Body of pancreas (tissue), 4 donors: Measurements from ENCODE around the gene SMC5. TPM values are rescaled to one million over a fixed set of nuclear protein-coding genes. Genes with fewer than 3 reads are reported as not detected.

Experiments used
- ATAC-seq: fragments of 150-250 bp; one replicate; pipeline ENCODE4 v1.9.1; 2016
- DNase-seq, 4 donors: peaks; one replicate each; pipeline ENCODE4 v3.0.0-alpha.2; 2019
- H3K27ac ChIP-seq, 4 donors: fragments of 200-600 bp; sonication (generic); 1 replicate in 3 of 4; 2 replicates in 1 of 4; pipeline versions ENCODE4 v1.5.1 to v1.6.1; 2016 to 2019; ENCODE audit warnings: mild to moderate bottlenecking in 1 of 4, mixed read lengths in 1 of 4, moderate library complexity in 1 of 4
- H3K27me3 ChIP-seq, 2 donors: fragments of 200-600 bp; sonication (generic); one replicate each; pipeline ENCODE4 v1.6.0; 2016; ENCODE audit warnings: mild to moderate bottlenecking in 1 of 2
- H3K36me3 ChIP-seq, 2 donors: fragments of 200-600 bp; sonication (generic); replicated peaks in 1 of 2; 2 replicates each; pipeline ENCODE4 v1.5.1; 2016; ENCODE audit warnings: low read depth in 2 of 2; ENCODE audit not compliant: insufficient read depth in 1 of 2
- H3K4me1 ChIP-seq: fragments of 200-600 bp; sonication (generic); one replicate; pipeline ENCODE4 v1.6.0; 2016
- H3K4me3 ChIP-seq, 2 donors: fragments of 200-600 bp; sonication (generic); 1 replicate in 1 of 2; 2 replicates in 1 of 2; pipeline ENCODE4 v1.5.1; 2016 to 2019
- H3K9me3 ChIP-seq, 3 donors: fragments of 200-600 bp; sonication (generic); 1 replicate in 2 of 3; 2 replicates in 1 of 3; pipeline ENCODE4 v1.5.1; 2016
- CTCF ChIP-seq, 7 experiments: fragments of 450-650 bp in 4 of 7; fragments of 200-600 bp in 3 of 7; sonication (generic) in 3 of 7; IDR thresholded peaks; one replicate each; pipeline ENCODE4 v1.5.1; 2016 to 2019; ENCODE audit warnings: antibody characterized with exemption in 7 of 7
- POLR2A ChIP-seq, 3 donors: fragments of 450-650 bp; IDR thresholded peaks; one replicate each; pipeline ENCODE4 v1.6.1; 2016; ENCODE audit warnings: antibody characterized with exemption in 3 of 3, mild to moderate bottlenecking in 2 of 3
- WGBS, 2 donors: methylation state at CpG; one replicate each; pipeline ENCODE4 v1.1.5; 2017; 5-methylcytosine and 5-hydroxymethylcytosine counted together
- intact Hi-C: fragments of 100-400 bp; cut with DNase I; formaldehyde crosslinking; loops from one replicate; pipeline ENCODE4 v1.15.1; 2023
- total RNA-seq, 2 donors: library from RNA; depleted of rRNA; stranded (reverse); fragments of >200 nt; gene quantifications; one replicate each; pipeline ENCODE4 v1.1.0, GENCODE V29; 2016

Gene SMC5
- total RNA-seq: 10 to 100 TPM; 27.2 to 27.4 TPM

- peak; percentile 90 to 93 (median 92) for DNase-seq
- Histone ChIP-seq H3K27me3 (no peaks in the 10 kb centered on the region), H3K27ac (peak within 1 kb of the TSS; percentile 91 to 96 (median 94)), H3K36me3 (no peaks in the 10 kb centered on the region), H3K9me3 (no peaks in the 10 kb centered on the region), H3K4me1 (peaks cover 71% of the 10 kb centered on the region), H3K4me3 (peak within 1 kb of the TSS; percentile 43 to 69)
- peak; percentile 91 for ATAC-seq
- WGBS, 2 donors: 0 to 1% methylated on average over 42 to 75 of the region's 75 CpGs
- TF ChIP-seq CTCF (IDR thresholded peaks at IDR 0.05) (peak in 1 of 7 experiments; percentile 1), POLR2A (IDR thresholded peaks at IDR 0.05) (peak; percentile 97 to 99 (median 98))
- intact Hi-C loops: no loop called here
These were observed at the start of gene SMC5 for GRCh38 chr9:70258692-70259511. Gene SMC5, plus strand, starts transcription at chr9:70258978. Its CDS starts 101 bp downstream, at chr9:70259079.

- Histone ChIP-seq H3K27me3 (no peaks in the 10 kb centered on the region), H3K36me3 (no peaks in the 10 kb centered on the region), H3K4me3 (no peak overlapping the region), H3K4me1 (no peaks in the 10 kb centered on the region), H3K27ac (no peak overlapping the region), H3K9me3 (no peaks in the 10 kb centered on the region)
- intact Hi-C loops: no loop called here
- ATAC-seq (no peak), DNase-seq (no peak)
- TF ChIP-seq CTCF (IDR thresholded peaks at IDR 0.05): no peak
- TF ChIP-seq POLR2A (IDR thresholded peaks at IDR 0.05): no peak
- 87 to 90% methylated on average over 16 of the region's 16 CpGs for WGBS, 2 donors
These were observed 41.7 kb upstream of the SMC5 start for GRCh38 chr9:70217029-70217428.

- no peaks in the 10 kb centered on the region for H3K27me3 ChIP-seq
- no peak for DNase-seq
- H3K27ac ChIP-seq: no peak overlapping the region
- no peaks in the 10 kb centered on the region for H3K36me3 ChIP-seq
- no peaks in the 10 kb centered on the region for H3K9me3 ChIP-seq
- no peak overlapping the region for H3K4me3 ChIP-seq
- ATAC-seq: no peak
- 73 to 88% methylated on average over 1 of the region's 1 CpG for WGBS, 2 donors
- TF ChIP-seq CTCF (IDR thresholded peaks at IDR 0.05) (no peak), POLR2A (IDR thresholded peaks at IDR 0.05) (no peak)
- H3K4me1 ChIP-seq: no peaks in the 10 kb centered on the region
- intact Hi-C loops: no loop called here
These were observed 40.0 kb upstream of the SMC5 start for GRCh38 chr9:70218767-70219166.

GRCh38 chr9:70220216-70220615 lies 38.6 kb upstream of the SMC5 start:
- DNase-seq (no peak), ATAC-seq (no peak)
- Histone ChIP-seq H3K27me3 (no peaks in the 10 kb centered on the region), H3K4me3 (no peak overlapping the region), H3K9me3 (no peaks in the 10 kb centered on the region), H3K4me1 (no peaks in the 10 kb centered on the region), H3K36me3 (no peaks in the 10 kb centered on the region), H3K27ac (no peak overlapping the region)
- no peak for TF ChIP-seq POLR2A (IDR thresholded peaks at IDR 0.05)
- TF ChIP-seq CTCF (IDR thresholded peaks at IDR 0.05): no peak
- WGBS, 2 donors: 96 to 98% methylated on average over 2 of the region's 2 CpGs
- intact Hi-C loops: no loop called here

GRCh38 chr9:70222354-70222753 lies 36.4 kb upstream of the SMC5 start:
- no peaks in the 10 kb centered on the region for H3K9me3 ChIP-seq
- no peaks in the 10 kb centered on the region for H3K36me3 ChIP-seq
- H3K27ac ChIP-seq: no peak overlapping the region
- DNase-seq: no peak
- no peaks in the 10 kb centered on the region for H3K4me1 ChIP-seq
- TF ChIP-seq POLR2A (IDR thresholded peaks at IDR 0.05) (no peak), CTCF (IDR thresholded peaks at IDR 0.05) (no peak)
- intact Hi-C loops: no loop called here
- H3K27me3 ChIP-seq: no peaks in the 10 kb centered on the region
- 87 to 90% methylated on average over 1 of the region's 1 CpG for WGBS, 2 donors
- H3K4me3 ChIP-seq: no peak overlapping the region
- no peak for ATAC-seq
